ENCODE results near the gene KDELR1.

GRCh38 chr19:48398102-48398374, 6.7 kb upstream of the KDELR1 start:
- TF ChIP-seq POLR2AphosphoS5 (IDR thresholded peaks at IDR 0.05; ENCODE audit: low read depth, low read length) (peak; percentile 5; the same call in 1 of the 2 replicates), POLR2A (IDR thresholded peaks at IDR 0.05; ENCODE audit: low read depth, low read length) (no peak), TAF1 (IDR thresholded peaks at IDR 0.05; ENCODE audit: low read depth, low read length) (no peak), SPI1 (IDR thresholded peaks at IDR 0.05; ENCODE audit: low read depth, low read length) (no peak), POU2F2 (IDR thresholded peaks at IDR 0.05; ENCODE audit: low read depth, low read length) (no peak), PAX5 (IDR thresholded peaks at IDR 0.05; ENCODE audit: insufficient read depth, low read length, severe bottlenecking) (no peak)
